Measurements from ENCODE around the gene PRKCA. TPM values are rescaled to one million over a fixed set of nuclear protein-coding genes. Genes with fewer than 3 reads are reported as not detected.

Gene PRKCA
- total and polyA plus RNA-seq, 10 of the 15 experiments (the other 5 are each of a cell fraction or from before 2014, with no cell fraction given): 0.11 to 14.6 (median 0.72) TPM

DNA sequence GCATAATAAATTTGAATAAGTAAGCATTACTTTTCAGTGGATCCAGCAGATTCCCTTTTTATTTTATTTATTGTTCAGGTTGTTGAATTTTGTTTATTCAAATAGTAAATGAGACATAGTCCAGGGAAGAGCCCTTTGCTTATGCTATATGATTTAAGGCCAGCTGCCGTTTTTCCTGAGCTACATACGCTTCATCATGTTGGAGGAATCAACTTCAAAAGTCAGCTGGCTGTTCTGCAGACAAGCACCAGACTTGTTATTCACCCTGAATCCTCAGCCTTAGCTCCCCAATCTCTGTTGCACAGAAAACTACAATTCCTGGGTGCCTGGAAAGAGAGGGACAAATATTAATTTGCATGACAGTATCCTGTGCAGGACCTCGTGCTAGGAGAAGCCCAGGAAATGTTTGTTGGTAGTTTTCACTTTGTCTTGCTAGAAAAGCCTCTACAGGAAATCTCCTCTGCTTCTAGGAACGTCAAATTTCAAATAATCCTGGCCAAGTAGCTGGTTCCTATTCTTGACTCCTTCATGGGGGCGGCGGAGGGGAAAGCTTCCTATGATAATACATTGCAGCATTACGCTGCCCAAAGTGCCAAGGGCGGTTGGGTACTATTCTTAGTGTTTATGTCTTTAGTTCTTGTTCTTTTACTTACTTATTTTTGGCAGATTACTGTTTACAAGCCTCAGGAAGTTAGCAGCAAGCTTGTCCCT, 101.6 kb downstream of the PRKCA start:
- POLR2A ChIA-PET: no interaction called here
- no peaks in the 10 kb centered on the region for H3K9me3 ChIP-seq (replicated peaks; ENCODE audit: control insufficient read depth, insufficient read depth, low read length)
- H3K36me3 ChIP-seq (ENCODE audit: control insufficient read depth in 2 of 2, insufficient read depth in 2 of 2, low read length in 1 of 2): no peaks in the 10 kb centered on the region
- BruUV-seq (replicated peaks): no TSS peak
- FAIRE-seq (no peak), DNase-seq (ENCODE audit: low read depth, low spot score) (no peak), ATAC-seq (no peak)
- H3K9ac ChIP-seq (ENCODE audit: control insufficient read depth, insufficient read depth, low read length): no peak overlapping the region
- H3K79me2 ChIP-seq (ENCODE audit: control insufficient read depth, insufficient read depth, low read length): no peaks in the 10 kb centered on the region
- CTCF ChIA-PET: interaction anchor here (1.0 to 1.1 kb wide), 2 partner anchors 10 to 163 kb away, joined by 3 read pairs; no protein-coding TSS in a partner anchor
- no peak overlapping the region for H2AFZ ChIP-seq (ENCODE audit: control insufficient read depth, low read depth, low read length)
- no peaks in the 10 kb centered on the region for H4K20me1 ChIP-seq (ENCODE audit: control insufficient read depth, insufficient read depth)
- TF ChIP-seq KLF5 (IDR thresholded peaks at IDR 0.05; ENCODE audit: partially characterized antibody): no peak
- no peaks in the 10 kb centered on the region; a peak in 1 of 4 replicates for H3K27me3 ChIP-seq (replicated peaks in 1 of 2; ENCODE audit: control insufficient read depth in 2 of 2, insufficient read depth in 2 of 2, low read length in 1 of 2)
- H3K4me1 ChIP-seq (ENCODE audit: control insufficient read depth, insufficient read depth, low read length): no peaks in the 10 kb centered on the region
- H3K4me3 ChIP-seq: no peak overlapping the region
- no peak overlapping the region for H3K4me2 ChIP-seq (ENCODE audit: control insufficient read depth, insufficient read depth)
- SMC1A ChIA-PET (ENCODE audit: uncharacterized antibody, unreplicated experiment): interaction anchor here (1.1 to 1.7 kb wide), 3 partner anchors 10 to 37 kb away, joined by 3 to 4 read pairs (median 4); no protein-coding TSS in a partner anchor
- 45% methylated on average over 8 of the region's 8 CpGs for WGBS (ENCODE audit: insufficient coverage, insufficient replicate concordance, low lambda C conversion rate, missing lambda C conversion rate)
- in situ Hi-C loops (cut with MboI): no loop called here
- H3K27ac ChIP-seq (ENCODE audit: control insufficient read depth, insufficient read depth): no peak overlapping the region
- intact Hi-C loops (cut with micrococcal nuclease; ENCODE audit: unreplicated experiment): no loop called here
- RAD21 ChIA-PET (ENCODE audit: unreplicated experiment): interaction anchor here (1.3 kb wide), 1 partner anchor 98 kb away, joined by 3 read pairs; no protein-coding TSS in a partner anchor

DNA sequence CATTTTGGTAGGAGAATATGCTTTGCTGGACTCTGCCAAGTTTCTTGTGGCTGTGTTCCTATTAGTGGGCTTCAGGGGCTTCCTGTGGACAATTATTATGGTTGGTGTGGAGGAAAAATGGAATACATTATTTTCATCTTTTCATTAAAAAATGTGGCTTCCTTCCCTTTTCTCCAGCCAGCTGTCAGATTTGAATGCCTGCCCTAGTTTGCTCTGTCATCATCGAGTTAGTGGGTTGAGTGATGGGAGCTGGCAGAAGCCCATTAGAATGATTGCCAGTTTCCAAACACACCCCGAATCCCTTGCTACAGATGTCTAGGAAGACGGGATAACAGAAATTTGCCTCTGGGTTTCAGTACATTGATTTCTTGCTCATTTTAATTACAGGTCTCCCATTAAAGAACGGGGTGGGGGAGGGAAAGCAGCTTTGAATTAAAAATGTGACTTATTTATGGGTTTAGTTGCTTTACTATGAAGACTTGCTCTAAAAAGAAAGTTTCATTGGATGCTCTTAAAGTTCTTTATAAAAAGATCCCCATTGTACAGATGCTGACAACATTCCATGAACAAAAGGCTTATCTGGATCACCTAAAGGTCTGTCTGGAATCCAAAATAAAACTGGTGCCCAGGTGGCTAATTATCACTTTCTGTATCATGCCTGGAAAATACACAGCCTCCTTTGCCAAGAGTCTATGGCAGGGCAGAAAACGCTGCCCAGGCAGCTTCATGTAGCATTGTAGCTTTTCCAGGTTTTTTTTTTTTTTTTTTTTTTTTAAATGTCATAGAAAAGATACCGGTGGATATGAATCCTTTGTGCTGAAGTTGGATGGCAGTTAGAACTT, 103.6 kb downstream of the PRKCA start:
- H3K4me3 ChIP-seq: no peak overlapping the region
- WGBS (ENCODE audit: insufficient coverage, insufficient replicate concordance, low lambda C conversion rate, missing lambda C conversion rate): 15% methylated on average over 6 of the region's 6 CpGs

More for the DNA sequence above, 103.6 kb downstream of the PRKCA start:
- Histone ChIP-seq H3K9me3 (replicated peaks; ENCODE audit: control insufficient read depth, insufficient read depth, low read length) (no peaks in the 10 kb centered on the region), H3K79me2 (ENCODE audit: control insufficient read depth, insufficient read depth, low read length) (no peaks in the 10 kb centered on the region), H3K4me1 (ENCODE audit: control insufficient read depth, insufficient read depth, low read length) (no peaks in the 10 kb centered on the region), H2AFZ (ENCODE audit: control insufficient read depth, low read depth, low read length) (no peak overlapping the region), H3K27me3 (replicated peaks in 1 of 2; ENCODE audit: control insufficient read depth in 2 of 2, insufficient read depth in 2 of 2, low read length in 1 of 2) (no peaks in the 10 kb centered on the region; a peak in 1 of 4 replicates), H3K27ac (ENCODE audit: control insufficient read depth, insufficient read depth) (no peak overlapping the region), H3K9ac (ENCODE audit: control insufficient read depth, insufficient read depth, low read length) (no peak overlapping the region), H3K36me3 (ENCODE audit: control insufficient read depth in 2 of 2, insufficient read depth in 2 of 2, low read length in 1 of 2) (no peaks in the 10 kb centered on the region), H4K20me1 (ENCODE audit: control insufficient read depth, insufficient read depth) (no peaks in the 10 kb centered on the region), H3K4me2 (ENCODE audit: control insufficient read depth, insufficient read depth) (no peak overlapping the region)
- intact Hi-C loops (cut with micrococcal nuclease; ENCODE audit: unreplicated experiment) (no loop called here), in situ Hi-C loops (cut with MboI) (no loop called here)
- no peak for DNase-seq (ENCODE audit: low read depth, low spot score)
- ChIA-PET POLR2A (interaction anchor here (0.7 to 0.9 kb wide), 2 partner anchors 15 to 28 kb away, joined by 3 to 4 read pairs; no protein-coding TSS in a partner anchor), RAD21 (ENCODE audit: unreplicated experiment) (interaction anchor here (0.7 kb wide), 1 partner anchor 150 kb away, joined by 4 read pairs; no protein-coding TSS in a partner anchor), SMC1A (ENCODE audit: uncharacterized antibody, unreplicated experiment) (interaction anchor here (0.7 kb wide), 1 partner anchor 65 kb away, joined by 4 read pairs; no protein-coding TSS in a partner anchor), CTCF (no interaction called here)
- ATAC-seq: no peak
- BruUV-seq (replicated peaks): no TSS peak
- TF ChIP-seq ETV6 (conservative IDR thresholded peaks at IDR 0.05 in 1 of 2, IDR thresholded peaks at IDR 0.05 in 1 of 2; ENCODE audit: borderline replicate concordance in 1 of 2, low read depth in 1 of 2): no peak
- FAIRE-seq: no peak

Measured in GM12878 (cell line).